Upper lobe of right lung (tissue), 1 donor: ENCODE measurements around the gene SPDEF. TPM values are rescaled to one million over a fixed set of nuclear protein-coding genes. Genes with fewer than 3 reads are reported as not detected.

ENCODE experiments used
- ATAC-seq: fragments of 200-7000 bp; cut with Tn5 transposase; one replicate; pipeline ENCODE4 v1.9.1; 2020; ENCODE audit warnings: mild to moderate bottlenecking, moderate library complexity
- DNase-seq: peaks from one replicate; pipeline ENCODE4 v3.0.0-alpha.2; 2020
- H3K27ac ChIP-seq: fragments of 200-600 bp; one replicate; pipeline ENCODE4 v1.8.0; 2022
- H3K27me3 ChIP-seq: fragments of 200-600 bp; one replicate; pipeline ENCODE4 v1.8.0; 2022; ENCODE audit warnings: mild to moderate bottlenecking
- H3K36me3 ChIP-seq: fragments of 200-600 bp; one replicate; pipeline ENCODE4 v1.8.0; 2022
- H3K4me1 ChIP-seq: fragments of 200-600 bp; one replicate; pipeline ENCODE4 v1.8.0; 2022
- H3K4me3 ChIP-seq: fragments of 200-600 bp; one replicate; pipeline ENCODE4 v1.8.0; 2022; ENCODE audit warnings: mild to moderate bottlenecking
- H3K9me3 ChIP-seq: fragments of 200-600 bp; one replicate; pipeline ENCODE4 v1.8.0; 2022
- CTCF ChIP-seq: fragments of 200-600 bp; IDR thresholded peaks from one replicate; pipeline ENCODE4 v1.8.0; 2022; ENCODE audit warnings: antibody characterized with exemption
- intact Hi-C: fragments of 100-400 bp; cut with DNase I; formaldehyde crosslinking; loops from one replicate; pipeline ENCODE4 v1.11.0; 2022
- total RNA-seq: library from RNA; stranded (reverse); fragmentation: NEBNext Ultra II Directional; extraction: Animal tissue kit (Norgen Biotek cat#: 25700); gene quantifications from one replicate; pipeline ENCODE4 v1.2.1, GENCODE V29; 2021
- donor health status: DM: no; HTN: yes; CAD: no; lungs with severe emphysema.

The SPDEF gene
- total RNA-seq, 1 donor from 2014 or later: 1.3 TPM

DNA sequence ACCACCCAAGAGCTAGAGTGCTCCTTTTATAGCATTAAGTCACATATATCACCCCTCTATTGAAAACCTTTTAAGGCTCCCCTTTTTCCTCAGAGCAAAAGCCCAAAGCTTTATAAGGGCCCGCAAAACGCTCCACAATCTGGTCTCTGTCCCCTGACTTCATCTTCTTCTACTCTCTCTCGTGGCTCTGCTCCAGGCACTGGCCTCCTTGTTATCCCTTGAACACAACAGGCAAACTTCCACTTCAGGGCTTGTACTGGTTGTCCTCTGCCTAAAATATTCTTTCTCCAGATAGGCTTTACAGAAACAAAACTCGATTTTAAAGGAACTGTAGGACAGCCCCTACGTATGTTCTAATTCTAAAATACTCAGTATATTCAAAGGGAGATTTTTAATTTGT is 44.0 kb upstream of the SPDEF start:
- no peaks in the 10 kb centered on the region for H3K27me3 ChIP-seq
- no peak for ATAC-seq
- DNase-seq: no peak
- no peak overlapping the region for H3K4me3 ChIP-seq
- intact Hi-C loops: no loop called here
- no peaks in the 10 kb centered on the region for H3K9me3 ChIP-seq
- H3K36me3 ChIP-seq: peaks cover 33% of the 10 kb centered on the region
- no peak overlapping the region for H3K27ac ChIP-seq
- TF ChIP-seq CTCF: no peak
- H3K4me1 ChIP-seq: peaks cover 21% of the 10 kb centered on the region

DNA sequence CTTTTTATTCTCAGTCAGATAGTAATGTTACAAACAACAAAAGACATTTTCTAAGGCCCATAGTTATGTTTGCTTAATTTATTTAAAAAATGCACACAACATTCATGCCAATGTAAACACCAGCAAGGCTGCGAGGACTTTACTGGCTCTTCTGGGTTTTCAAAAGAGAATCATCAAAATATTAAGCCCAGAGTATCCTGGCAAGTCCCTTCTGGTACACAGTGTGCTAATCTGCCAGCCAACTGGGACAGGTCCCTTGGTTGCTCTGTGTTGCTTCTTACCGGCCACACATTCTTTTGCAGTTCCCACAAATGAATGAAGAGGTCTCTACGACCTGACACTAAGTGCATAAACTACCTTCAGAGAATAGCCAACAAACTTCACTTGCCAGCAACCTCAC is 42.6 kb upstream of the SPDEF start:
- Histone ChIP-seq H3K27ac (no peak overlapping the region), H3K4me1 (peaks cover 21% of the 10 kb centered on the region), H3K27me3 (no peaks in the 10 kb centered on the region), H3K9me3 (no peaks in the 10 kb centered on the region), H3K36me3 (peaks cover 22% of the 10 kb centered on the region), H3K4me3 (no peak overlapping the region)
- no peak for TF ChIP-seq CTCF
- ATAC-seq (peak; percentile 64), DNase-seq (no peak)
- intact Hi-C loops: no loop called here

- Histone ChIP-seq H3K9me3 (no peaks in the 10 kb centered on the region), H3K27me3 (no peaks in the 10 kb centered on the region), H3K4me1 (peaks cover 21% of the 10 kb centered on the region), H3K36me3 (peaks cover 13% of the 10 kb centered on the region), H3K4me3 (no peak overlapping the region), H3K27ac (no peak overlapping the region)
- intact Hi-C loops: no loop called here
- no peak for ATAC-seq
- DNase-seq: no peak
- no peak for TF ChIP-seq CTCF
Observed at GRCh38 chr6:34597605-34598353, 41.6 kb upstream of the SPDEF start.

DNA sequence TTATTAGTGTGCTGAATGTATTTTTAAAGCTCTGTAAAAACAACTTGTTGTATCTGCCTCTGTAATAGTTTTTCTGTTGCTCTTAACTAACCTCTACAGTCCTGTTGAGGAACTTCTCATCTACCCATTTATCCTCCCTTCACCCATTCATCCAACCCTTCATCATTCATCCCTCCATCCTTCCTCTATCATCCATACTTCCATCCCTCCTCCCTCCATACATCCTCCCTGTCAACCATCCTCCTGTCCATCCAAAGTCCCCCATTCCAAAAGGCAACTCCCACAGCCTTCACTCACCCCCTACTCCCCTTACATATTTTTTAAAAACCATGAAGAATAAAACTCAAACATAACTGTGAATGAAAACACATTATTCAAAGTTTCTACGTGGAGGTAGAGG is 40.7 kb upstream of the SPDEF start:
- Histone ChIP-seq H3K36me3 (peaks cover 11% of the 10 kb centered on the region), H3K27ac (no peak overlapping the region), H3K4me1 (peaks cover 21% of the 10 kb centered on the region), H3K27me3 (no peaks in the 10 kb centered on the region), H3K9me3 (no peaks in the 10 kb centered on the region), H3K4me3 (no peak overlapping the region)
- DNase-seq (no peak), ATAC-seq (no peak)
- no peak for TF ChIP-seq CTCF
- intact Hi-C loops: no loop called here

GRCh38 chr6:34595332-34596184 is 39.4 kb upstream of the SPDEF start:
- Histone ChIP-seq H3K36me3 (peaks cover 6% of the 10 kb centered on the region), H3K4me3 (no peak overlapping the region), H3K9me3 (no peaks in the 10 kb centered on the region), H3K27ac (no peak overlapping the region), H3K27me3 (no peaks in the 10 kb centered on the region), H3K4me1 (peaks cover 21% of the 10 kb centered on the region)
- DNase-seq: no peak
- intact Hi-C loops: no loop called here
- no peak for TF ChIP-seq CTCF
- no peak for ATAC-seq
